ENCODE data around the gene ICAM3. TPM values are rescaled to one million over a fixed set of nuclear protein-coding genes. Genes with fewer than 3 reads are reported as not detected.

The ICAM3 gene
- total and polyA plus RNA-seq, 2 donors, result 66.2 to 99.0 TPM

GRCh38 chr19:10291554-10292205, 47.7 kb downstream of the ICAM3 start:
- H3K27me3 ChIP-seq (ENCODE audit: control insufficient read depth in 2 of 2, insufficient read depth in 1 of 2, low read length in 1 of 2), result peaks cover 100% of the 10 kb centered on the region in 2 donors
- no peak overlapping the region for H3K27ac ChIP-seq (ENCODE audit: low read depth in 1 of 2, low read length in 1 of 2)
- no peak for DNase-seq (ENCODE audit: low read depth in 6 of 9, low spot score in 9 of 9)
- peak overlapping the region in 1 of 2 donors; percentile 26 for H3K4me3 ChIP-seq (ENCODE audit: low read length in 2 of 2)
- H3K36me3 ChIP-seq (ENCODE audit: control insufficient read depth in 2 of 2, insufficient read depth in 2 of 2, low read length in 1 of 2), result no peaks in the 10 kb centered on the region
- peaks cover 46 to 77% of the 10 kb centered on the region in 2 donors for H3K4me1 ChIP-seq (ENCODE audit: control insufficient read depth in 2 of 2, insufficient read depth in 2 of 2, low read length in 2 of 2)
- WGBS, result 3% methylated on average over 49 of the region's 49 CpGs
- peaks cover 2 to 68% of the 10 kb centered on the region in 2 donors for H3K9me3 ChIP-seq (ENCODE audit: control insufficient read depth in 2 of 2, insufficient read depth in 1 of 2, low read length in 1 of 2)

DNA sequence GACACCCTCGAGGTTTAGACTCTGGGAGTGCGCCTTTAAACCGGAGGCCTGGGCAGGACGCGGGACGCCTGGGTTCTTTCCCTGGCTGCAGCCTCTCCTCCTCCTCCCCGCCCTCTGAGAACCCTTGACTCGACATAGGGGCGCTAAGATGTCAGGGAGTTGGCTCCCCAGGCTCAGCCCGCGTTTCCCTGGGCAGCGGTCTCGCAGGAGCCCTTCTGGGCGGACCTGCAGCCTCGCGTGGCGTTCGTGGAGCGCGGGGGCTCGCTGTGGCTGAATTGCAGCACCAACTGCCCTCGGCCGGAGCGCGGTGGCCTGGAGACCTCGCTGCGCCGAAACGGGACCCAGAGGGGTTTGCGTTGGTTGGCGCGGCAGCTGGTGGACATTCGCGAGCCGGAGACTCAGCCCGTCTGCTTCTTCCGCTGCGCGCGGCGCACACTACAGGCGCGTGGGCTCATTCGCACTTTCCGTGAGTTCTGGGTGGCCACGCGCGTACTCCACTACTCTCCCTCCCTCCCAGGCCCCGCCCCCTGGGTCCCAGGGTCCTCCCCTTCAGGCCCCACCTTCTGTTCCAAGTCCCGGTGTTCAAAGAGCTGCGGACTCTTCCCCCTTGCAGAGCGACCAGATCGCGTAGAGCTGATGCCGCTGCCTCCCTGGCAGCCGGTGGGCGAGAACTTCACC, 48.4 kb downstream of the ICAM3 start:
- H3K27me3 ChIP-seq (ENCODE audit: control insufficient read depth in 2 of 2, insufficient read depth in 1 of 2, low read length in 1 of 2), result peaks cover 98 to 100% of the 10 kb centered on the region in 2 donors
- peaks cover 49 to 83% of the 10 kb centered on the region in 2 donors for H3K4me1 ChIP-seq (ENCODE audit: control insufficient read depth in 2 of 2, insufficient read depth in 2 of 2, low read length in 2 of 2)
- H3K4me3 ChIP-seq (ENCODE audit: low read length in 2 of 2), result peak overlapping the region in 1 of 2 donors; percentile 26
- DNase-seq (ENCODE audit: low read depth in 6 of 9, low spot score in 9 of 9), result peak in 1 of 9 donors; percentile 45
- 1% methylated on average over 57 of the region's 57 CpGs for WGBS
- H3K9me3 ChIP-seq (ENCODE audit: control insufficient read depth in 2 of 2, insufficient read depth in 1 of 2, low read length in 1 of 2), result peaks cover 2 to 70% of the 10 kb centered on the region in 2 donors
- H3K36me3 ChIP-seq (ENCODE audit: control insufficient read depth in 2 of 2, insufficient read depth in 2 of 2, low read length in 1 of 2), result no peaks in the 10 kb centered on the region
- H3K27ac ChIP-seq (ENCODE audit: low read depth in 1 of 2, low read length in 1 of 2), result no peak overlapping the region

- no peak overlapping the region for H3K27ac ChIP-seq (ENCODE audit: low read depth in 1 of 2, low read length in 1 of 2)
- peaks cover 0 to 5% of the 10 kb centered on the region in 2 donors for H3K36me3 ChIP-seq (ENCODE audit: control insufficient read depth in 2 of 2, insufficient read depth in 2 of 2, low read length in 1 of 2)
- peaks cover 94 to 95% of the 10 kb centered on the region in 2 donors for H3K27me3 ChIP-seq (ENCODE audit: control insufficient read depth in 2 of 2, insufficient read depth in 1 of 2, low read length in 1 of 2)
- peaks cover 44 to 83% of the 10 kb centered on the region in 2 donors for H3K4me1 ChIP-seq (ENCODE audit: control insufficient read depth in 2 of 2, insufficient read depth in 2 of 2, low read length in 2 of 2)
- no peak overlapping the region for H3K4me3 ChIP-seq (ENCODE audit: low read length in 2 of 2)
- peaks cover 2 to 66% of the 10 kb centered on the region in 2 donors for H3K9me3 ChIP-seq (ENCODE audit: control insufficient read depth in 2 of 2, insufficient read depth in 1 of 2, low read length in 1 of 2)
- no peak for DNase-seq (ENCODE audit: low read depth in 6 of 9, low spot score in 9 of 9)
- WGBS, result 2% methylated on average over 30 of the region's 30 CpGs
Measured at GRCh38 chr19:10290357-10290875, 49.0 kb downstream of the ICAM3 start.

- DNase-seq (ENCODE audit: low read depth in 6 of 9, low spot score in 9 of 9), result no peak
- Histone ChIP-seq H3K27me3 (ENCODE audit: control insufficient read depth in 2 of 2, insufficient read depth in 1 of 2, low read length in 1 of 2) (peaks cover 89 to 92% of the 10 kb centered on the region in 2 donors), H3K4me1 (ENCODE audit: control insufficient read depth in 2 of 2, insufficient read depth in 2 of 2, low read length in 2 of 2) (peaks cover 40 to 81% of the 10 kb centered on the region in 2 donors), H3K9me3 (ENCODE audit: control insufficient read depth in 2 of 2, insufficient read depth in 1 of 2, low read length in 1 of 2) (peaks cover 2 to 61% of the 10 kb centered on the region in 2 donors), H3K36me3 (ENCODE audit: control insufficient read depth in 2 of 2, insufficient read depth in 2 of 2, low read length in 1 of 2) (peaks cover 0 to 11% of the 10 kb centered on the region in 2 donors), H3K27ac (ENCODE audit: low read depth in 1 of 2, low read length in 1 of 2) (no peak within 1 kb of the TSS), H3K4me3 (ENCODE audit: low read length in 2 of 2) (peak within 1 kb of the TSS; percentile 3 to 33)
- 3% methylated on average over 45 of the region's 45 CpGs for WGBS
Measured at GRCh38 chr19:10289836-10290356, 49.5 kb downstream of the ICAM3 start, which contains the start of gene ICAM5. ICAM5 (plus strand) TSS chr19:10289952; CDS start chr19:10290044, 92 bp downstream.

DNA sequence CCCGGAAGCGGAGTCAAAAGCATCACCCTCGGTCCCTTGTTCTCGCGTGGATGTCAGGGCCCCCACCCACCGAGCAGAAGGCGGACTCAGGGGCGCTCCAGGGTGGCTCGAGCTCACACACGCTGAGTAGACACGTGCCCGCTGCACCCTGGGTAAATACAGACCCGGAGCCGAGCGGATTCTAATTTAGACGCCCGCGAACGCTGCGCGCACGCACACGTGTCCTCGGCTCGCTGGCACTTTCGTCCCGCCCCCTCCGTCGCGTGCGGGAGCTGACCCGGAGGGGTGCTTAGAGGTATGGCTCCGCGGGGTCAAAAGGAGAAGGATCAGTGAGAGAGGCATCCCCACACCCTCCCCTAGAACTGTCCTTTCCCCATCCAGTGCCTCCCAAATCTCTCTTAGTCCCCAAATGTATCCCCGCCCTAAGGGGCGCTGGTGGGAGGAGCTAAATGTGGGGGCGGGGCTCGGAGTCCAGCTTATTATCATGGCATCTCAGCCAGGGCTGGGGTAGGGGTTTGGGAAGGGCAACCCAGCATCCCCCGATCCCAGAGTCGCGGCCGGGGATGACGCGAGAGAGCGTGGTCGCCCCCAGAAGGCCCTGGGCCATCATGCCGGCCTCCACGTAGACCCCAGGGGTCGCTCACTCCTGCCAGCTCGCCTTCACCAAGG, 50.1 kb downstream of the ICAM3 start:
- 1% methylated on average over 50 of the region's 50 CpGs for WGBS
- Histone ChIP-seq H3K9me3 (ENCODE audit: control insufficient read depth in 2 of 2, insufficient read depth in 1 of 2, low read length in 1 of 2) (peaks cover 2 to 59% of the 10 kb centered on the region in 2 donors), H3K27me3 (ENCODE audit: control insufficient read depth in 2 of 2, insufficient read depth in 1 of 2, low read length in 1 of 2) (peaks cover 83 to 88% of the 10 kb centered on the region in 2 donors), H3K36me3 (ENCODE audit: control insufficient read depth in 2 of 2, insufficient read depth in 2 of 2, low read length in 1 of 2) (peaks cover 0 to 16% of the 10 kb centered on the region in 2 donors), H3K27ac (ENCODE audit: low read depth in 1 of 2, low read length in 1 of 2) (no peak overlapping the region), H3K4me3 (ENCODE audit: low read length in 2 of 2) (peak overlapping the region; percentile 3 to 33), H3K4me1 (ENCODE audit: control insufficient read depth in 2 of 2, insufficient read depth in 2 of 2, low read length in 2 of 2) (peaks cover 40 to 83% of the 10 kb centered on the region in 2 donors)
- peak in 1 of 9 donors; percentile 61 for DNase-seq (ENCODE audit: low read depth in 6 of 9, low spot score in 9 of 9)

- Histone ChIP-seq H3K9me3 (ENCODE audit: control insufficient read depth in 2 of 2, insufficient read depth in 1 of 2, low read length in 1 of 2) (peaks cover 2 to 56% of the 10 kb centered on the region in 2 donors), H3K4me1 (ENCODE audit: control insufficient read depth in 2 of 2, insufficient read depth in 2 of 2, low read length in 2 of 2) (peaks cover 40 to 83% of the 10 kb centered on the region in 2 donors), H3K36me3 (ENCODE audit: control insufficient read depth in 2 of 2, insufficient read depth in 2 of 2, low read length in 1 of 2) (peaks cover 0 to 18% of the 10 kb centered on the region in 2 donors), H3K4me3 (ENCODE audit: low read length in 2 of 2) (peak overlapping the region; percentile 3 to 33), H3K27ac (ENCODE audit: low read depth in 1 of 2, low read length in 1 of 2) (no peak overlapping the region), H3K27me3 (ENCODE audit: control insufficient read depth in 2 of 2, insufficient read depth in 1 of 2, low read length in 1 of 2) (peaks cover 77 to 82% of the 10 kb centered on the region in 2 donors)
- WGBS, result 1% methylated on average over 23 of the region's 23 CpGs
- DNase-seq (ENCODE audit: low read depth in 6 of 9, low spot score in 9 of 9), result peak in 2 of 9 donors; percentile 50 to 71
Measured at GRCh38 chr19:10288662-10289166, 50.7 kb downstream of the ICAM3 start.

DNA sequence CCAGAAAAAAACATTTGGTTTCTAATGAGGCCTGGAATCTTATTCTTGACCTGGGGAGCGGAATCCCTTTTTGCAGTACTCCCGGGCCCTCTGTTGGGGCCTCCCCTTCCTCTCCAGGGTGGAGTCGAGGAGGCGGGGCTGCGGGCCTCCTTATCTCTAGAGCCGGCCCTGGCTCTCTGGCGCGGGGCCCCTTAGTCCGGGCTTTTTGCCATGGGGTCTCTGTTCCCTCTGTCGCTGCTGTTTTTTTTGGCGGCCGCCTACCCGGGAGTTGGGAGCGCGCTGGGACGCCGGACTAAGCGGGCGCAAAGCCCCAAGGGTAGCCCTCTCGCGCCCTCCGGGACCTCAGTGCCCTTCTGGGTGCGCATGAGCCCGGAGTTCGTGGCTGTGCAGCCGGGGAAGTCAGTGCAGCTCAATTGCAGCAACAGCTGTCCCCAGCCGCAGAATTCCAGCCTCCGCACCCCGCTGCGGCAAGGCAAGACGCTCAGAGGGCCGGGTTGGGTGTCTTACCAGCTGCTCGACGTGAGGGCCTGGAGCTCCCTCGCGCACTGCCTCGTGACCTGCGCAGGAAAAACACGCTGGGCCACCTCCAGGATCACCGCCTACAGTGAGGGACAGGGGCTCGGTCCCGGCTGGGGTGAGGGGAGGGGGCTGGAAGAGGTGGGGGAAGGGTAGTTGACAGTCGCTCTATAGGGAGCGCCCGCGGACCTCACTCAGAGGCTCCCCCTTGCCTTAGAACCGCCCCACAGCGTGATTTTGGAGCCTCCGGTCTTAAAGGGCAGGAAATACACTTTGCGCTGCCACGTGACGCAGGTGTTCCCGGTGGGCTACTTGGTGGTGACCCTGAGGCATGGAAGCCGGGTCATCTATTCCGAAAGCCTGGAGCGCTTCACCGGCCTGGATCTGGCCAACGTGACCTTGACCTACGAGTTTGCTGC, 52.4 kb downstream of the ICAM3 start, which contains the start of gene ICAM4:
Gene ICAM4 (plus strand): TSS at position 153 of the 935 bp plus-strand sequence. CDS start 58 bp downstream, at position 211.
- Histone ChIP-seq H3K9me3 (ENCODE audit: control insufficient read depth in 2 of 2, insufficient read depth in 1 of 2, low read length in 1 of 2) (peaks cover 0 to 39% of the 10 kb centered on the region in 2 donors), H3K27me3 (ENCODE audit: control insufficient read depth in 2 of 2, insufficient read depth in 1 of 2, low read length in 1 of 2) (peaks cover 61 to 68% of the 10 kb centered on the region in 2 donors), H3K36me3 (ENCODE audit: control insufficient read depth in 2 of 2, insufficient read depth in 2 of 2, low read length in 1 of 2) (peaks cover 0 to 23% of the 10 kb centered on the region in 2 donors), H3K4me3 (ENCODE audit: low read length in 2 of 2) (peak within 1 kb of the TSS; percentile 19 to 29), H3K27ac (ENCODE audit: low read depth in 1 of 2, low read length in 1 of 2) (peak within 1 kb of the TSS; percentile 4 to 22), H3K4me1 (ENCODE audit: control insufficient read depth in 2 of 2, insufficient read depth in 2 of 2, low read length in 2 of 2) (peaks cover 33 to 69% of the 10 kb centered on the region in 2 donors)
- peak in 1 of 9 donors; percentile 74 for DNase-seq (ENCODE audit: low read depth in 6 of 9, low spot score in 9 of 9)
- 2% methylated on average over 59 of the region's 59 CpGs for WGBS

All from thymus (tissue), 11 donors.